ENCODE results near the gene SLC13A4. TPM values are rescaled to one million over a fixed set of nuclear protein-coding genes. Genes with fewer than 3 reads are reported as not detected.

The SLC13A4 gene
- total and polyA plus RNA-seq, 4 donors: 0.17 to 1.3 (median 0.19) TPM

DNA sequence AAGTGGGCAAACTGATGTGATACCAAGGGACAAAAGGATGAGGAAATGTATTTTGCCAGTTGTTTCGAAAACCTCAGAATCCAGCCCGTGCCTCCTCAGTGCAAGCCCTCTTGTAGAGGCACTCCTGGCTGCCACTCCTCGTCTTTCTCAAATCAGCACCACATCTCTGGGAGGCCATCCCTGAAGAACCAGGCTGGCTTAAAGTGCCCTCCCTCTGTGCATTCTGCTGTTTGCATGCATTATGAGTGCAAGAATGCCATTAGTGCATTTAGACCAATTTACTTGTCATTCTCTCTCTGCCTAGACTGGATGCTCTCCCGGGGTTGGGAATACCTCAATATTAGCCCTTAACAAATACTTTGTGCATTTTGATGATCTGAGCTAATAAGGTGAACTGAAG, 40.5 kb upstream of the SLC13A4 start:
- Histone ChIP-seq H3K27me3 (ENCODE audit: control insufficient read depth in 3 of 3, insufficient read depth in 3 of 3, low read length in 2 of 3) (no peaks in the 10 kb centered on the region), H3K9ac (ENCODE audit: insufficient read depth in 1 of 2, low read length in 2 of 2) (no peak overlapping the region), H3K4me1 (ENCODE audit: control insufficient read depth in 5 of 5, insufficient read depth in 5 of 5, low read length in 5 of 5) (peaks cover 3 to 13% (median 3%) of the 10 kb centered on the region in 5 donors), H3K4me3 (no peak overlapping the region), H3K36me3 (ENCODE audit: control insufficient read depth in 4 of 4, insufficient read depth in 4 of 4, low read length in 4 of 4) (no peaks in the 10 kb centered on the region), H3K9me3 (ENCODE audit: control insufficient read depth in 4 of 4, insufficient read depth in 3 of 4, low read length in 3 of 4) (no peaks in the 10 kb centered on the region), H3K27ac (ENCODE audit: low read depth in 1 of 2, low read length in 1 of 2) (peak overlapping the region in 1 of 2 donors; percentile 66)
- DNase-seq: no peak
- WGBS, 2 donors: 60 to 69% methylated on average over 4 of the region's 4 CpGs
- TF ChIP-seq, protein P1, sequence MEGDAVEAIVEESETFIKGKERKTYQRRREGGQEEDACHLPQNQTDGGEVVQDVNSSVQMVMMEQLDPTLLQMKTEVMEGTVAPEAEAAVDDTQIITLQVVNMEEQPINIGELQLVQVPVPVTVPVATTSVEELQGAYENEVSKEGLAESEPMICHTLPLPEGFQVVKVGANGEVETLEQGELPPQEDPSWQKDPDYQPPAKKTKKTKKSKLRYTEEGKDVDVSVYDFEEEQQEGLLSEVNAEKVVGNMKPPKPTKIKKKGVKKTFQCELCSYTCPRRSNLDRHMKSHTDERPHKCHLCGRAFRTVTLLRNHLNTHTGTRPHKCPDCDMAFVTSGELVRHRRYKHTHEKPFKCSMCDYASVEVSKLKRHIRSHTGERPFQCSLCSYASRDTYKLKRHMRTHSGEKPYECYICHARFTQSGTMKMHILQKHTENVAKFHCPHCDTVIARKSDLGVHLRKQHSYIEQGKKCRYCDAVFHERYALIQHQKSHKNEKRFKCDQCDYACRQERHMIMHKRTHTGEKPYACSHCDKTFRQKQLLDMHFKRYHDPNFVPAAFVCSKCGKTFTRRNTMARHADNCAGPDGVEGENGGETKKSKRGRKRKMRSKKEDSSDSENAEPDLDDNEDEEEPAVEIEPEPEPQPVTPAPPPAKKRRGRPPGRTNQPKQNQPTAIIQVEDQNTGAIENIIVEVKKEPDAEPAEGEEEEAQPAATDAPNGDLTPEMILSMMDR (IDR thresholded peaks at IDR 0.05; ENCODE audit: control extremely low read depth, extremely low read depth): no peak
- no peak for ATAC-seq (ENCODE audit: insufficient read depth, low FRiP score)

DNA sequence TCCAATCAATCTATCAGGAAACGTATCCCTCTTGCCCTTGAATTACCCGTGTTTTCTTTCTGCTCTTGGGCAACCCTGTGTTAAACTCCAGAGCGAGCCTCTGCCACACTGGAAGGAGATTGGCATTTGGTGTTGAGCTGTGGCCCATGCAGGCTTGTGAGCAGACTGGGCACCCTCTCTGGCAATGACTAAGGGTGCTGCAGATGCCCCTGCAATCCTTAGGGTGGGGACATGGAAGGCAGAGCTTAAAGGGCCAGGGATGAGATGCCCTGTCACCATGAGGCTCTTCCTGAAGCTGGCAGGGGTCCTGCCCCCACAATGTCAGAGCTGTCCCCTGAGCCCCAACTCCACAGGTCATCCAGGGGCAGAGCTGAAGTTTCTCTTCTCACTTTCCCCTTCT, 40.1 kb upstream of the SLC13A4 start:
- Histone ChIP-seq H3K9me3 (ENCODE audit: control insufficient read depth in 4 of 4, insufficient read depth in 3 of 4, low read length in 3 of 4) (no peaks in the 10 kb centered on the region), H3K9ac (ENCODE audit: insufficient read depth in 1 of 2, low read length in 2 of 2) (no peak overlapping the region), H3K36me3 (ENCODE audit: control insufficient read depth in 4 of 4, insufficient read depth in 4 of 4, low read length in 4 of 4) (no peaks in the 10 kb centered on the region), H3K27me3 (ENCODE audit: control insufficient read depth in 3 of 3, insufficient read depth in 3 of 3, low read length in 2 of 3) (no peaks in the 10 kb centered on the region), H3K4me1 (ENCODE audit: control insufficient read depth in 5 of 5, insufficient read depth in 5 of 5, low read length in 5 of 5) (peaks cover 2 to 9% (median 3%) of the 10 kb centered on the region in 5 donors), H3K27ac (ENCODE audit: low read depth in 1 of 2, low read length in 1 of 2) (peak overlapping the region in 1 of 2 donors; percentile 66), H3K4me3 (no peak overlapping the region)
- no peak for ATAC-seq (ENCODE audit: insufficient read depth, low FRiP score)
- 77 to 86% methylated on average over 3 of the region's 3 CpGs for WGBS, 2 donors
- TF ChIP-seq, protein P1 (IDR thresholded peaks at IDR 0.05; ENCODE audit: control extremely low read depth, extremely low read depth): no peak
- DNase-seq: no peak

DNA sequence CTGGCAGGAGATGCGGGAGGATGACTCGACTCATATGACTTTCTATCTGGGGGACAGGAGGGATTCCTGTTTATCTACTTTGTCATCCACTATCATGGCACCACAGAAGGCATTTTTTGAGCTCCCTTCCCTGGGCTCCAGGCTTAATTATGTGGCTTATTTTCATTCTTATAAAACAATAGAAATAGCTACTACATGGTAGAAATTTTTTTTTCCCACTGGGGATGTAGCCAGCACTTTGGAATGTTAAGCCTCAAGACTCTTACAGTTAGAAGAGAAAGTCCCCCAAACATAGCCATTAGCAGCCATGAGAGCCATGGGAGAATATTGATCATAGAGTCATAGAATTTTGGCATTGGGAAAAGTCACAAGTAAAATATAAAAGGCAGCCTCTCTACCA, 35.3 kb upstream of the SLC13A4 start:
- TF ChIP-seq, protein P1 (IDR thresholded peaks at IDR 0.05; ENCODE audit: control extremely low read depth, extremely low read depth): no peak
- Histone ChIP-seq H3K36me3 (ENCODE audit: control insufficient read depth in 4 of 4, insufficient read depth in 4 of 4, low read length in 4 of 4) (no peaks in the 10 kb centered on the region), H3K27ac (ENCODE audit: low read depth in 1 of 2, low read length in 1 of 2) (no peak overlapping the region), H3K27me3 (ENCODE audit: control insufficient read depth in 3 of 3, insufficient read depth in 3 of 3, low read length in 2 of 3) (no peaks in the 10 kb centered on the region), H3K4me3 (no peak overlapping the region), H3K9me3 (ENCODE audit: control insufficient read depth in 4 of 4, insufficient read depth in 3 of 4, low read length in 3 of 4) (no peaks in the 10 kb centered on the region), H3K9ac (ENCODE audit: insufficient read depth in 1 of 2, low read length in 2 of 2) (no peak overlapping the region), H3K4me1 (ENCODE audit: control insufficient read depth in 5 of 5, insufficient read depth in 5 of 5, low read length in 5 of 5) (peaks cover 0 to 4% (median 0%) of the 10 kb centered on the region in 5 donors)
- ATAC-seq (ENCODE audit: insufficient read depth, low FRiP score) (no peak), DNase-seq (no peak)
- WGBS, 2 donors: 87 to 90% methylated on average over 2 of the region's 2 CpGs
